Measurements from ENCODE around the gene GRIP1.
"Not testable (repeated sequence)": the region's sequence is repeated elsewhere in the genome, so short reads cannot be mapped to it uniquely, and the experiment has no call there.

Gene GRIP1

DNA sequence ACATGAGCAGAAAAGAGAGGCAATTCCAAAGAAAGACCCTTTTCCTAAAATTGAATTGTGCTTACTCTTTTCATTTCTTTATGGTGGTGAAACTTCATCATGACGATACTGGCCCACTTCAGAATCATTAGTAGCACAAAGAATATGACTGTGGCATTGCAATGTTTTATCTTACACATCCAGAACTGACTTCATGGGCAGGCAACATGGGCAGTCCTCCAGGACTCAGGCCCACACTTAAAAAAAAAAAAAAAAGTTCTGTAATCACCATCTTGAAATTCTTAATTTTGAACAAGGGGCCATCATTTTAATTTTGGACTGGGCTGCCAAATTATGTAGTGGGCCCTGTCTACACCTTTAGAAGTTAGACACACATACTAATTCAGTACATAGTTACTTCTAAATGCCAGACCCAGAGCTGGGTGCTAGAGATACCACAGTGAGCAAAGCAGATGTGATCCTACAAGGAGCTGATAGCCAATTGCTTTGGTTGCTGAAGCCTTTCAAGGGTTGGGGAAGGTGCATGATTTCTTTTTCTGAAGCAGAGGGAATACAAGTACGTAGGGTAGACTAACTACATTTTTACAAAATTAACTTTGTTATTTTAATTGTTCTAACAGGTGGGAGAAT lies 341.4 kb downstream of the GRIP1 start:
- in situ Hi-C loops (cut with HindIII; ENCODE audit: low sequenced_read_pairs): no loop called here

DNA sequence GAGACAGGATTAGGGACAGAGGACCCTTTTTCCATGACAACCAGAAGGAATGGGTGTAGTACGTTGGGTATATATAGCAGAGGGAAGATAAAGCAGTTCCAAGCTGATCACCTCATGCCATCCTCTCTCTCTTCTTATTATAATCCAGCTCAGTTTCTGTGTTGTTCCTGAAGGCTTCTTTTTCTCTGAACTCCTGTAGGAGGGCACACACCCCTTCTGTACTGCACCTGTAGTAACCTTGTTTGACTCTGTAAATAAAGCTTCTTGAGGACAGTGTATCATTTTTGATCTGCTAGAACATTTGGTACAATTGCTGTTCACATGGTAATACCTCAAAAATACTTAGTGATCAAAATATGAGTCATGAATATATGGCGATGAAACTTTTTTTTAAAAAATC lies 343.1 kb downstream of the GRIP1 start:
- in situ Hi-C loops (cut with HindIII; ENCODE audit: low sequenced_read_pairs): no loop called here

DNA sequence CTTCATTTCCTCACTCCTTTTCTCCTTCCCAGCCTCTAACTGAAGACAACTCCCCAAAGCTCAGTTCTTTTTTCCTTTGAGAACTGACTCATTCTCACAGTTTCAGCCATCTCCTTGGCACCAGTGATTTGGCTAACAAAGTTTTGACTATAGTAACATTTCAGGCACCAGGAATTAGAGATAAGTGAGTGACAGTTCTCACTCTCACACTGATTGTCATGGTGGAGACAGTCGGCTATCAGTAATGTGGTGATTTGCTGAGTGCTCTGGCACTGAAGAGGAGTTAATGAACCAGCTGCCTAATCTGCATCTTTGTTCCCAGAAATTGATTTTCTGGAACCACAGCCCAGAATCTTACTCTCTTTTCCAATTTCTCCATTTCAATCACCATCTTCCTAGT lies 347.1 kb downstream of the GRIP1 start:
- in situ Hi-C loops (cut with HindIII; ENCODE audit: low sequenced_read_pairs): no loop called here

DNA sequence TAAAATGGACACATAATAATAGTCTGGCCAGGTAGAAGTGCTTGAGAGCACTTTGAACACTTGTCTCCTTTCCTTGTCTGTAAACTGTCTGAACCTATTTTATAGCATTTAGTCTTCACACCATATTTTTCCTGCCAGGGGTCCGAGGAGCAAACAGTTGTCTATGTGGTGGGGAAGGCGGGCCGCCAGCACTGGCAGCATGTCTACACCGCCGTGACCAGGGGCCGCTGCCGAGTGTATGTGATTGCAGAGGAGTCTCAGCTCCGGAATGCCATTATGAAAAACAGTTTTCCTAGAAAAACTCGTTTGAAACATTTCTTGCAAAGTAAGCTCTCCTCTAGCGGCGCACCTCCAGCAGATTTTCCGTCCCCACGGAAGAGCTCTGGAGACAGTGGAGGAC lies 347.9 kb downstream of the GRIP1 start:
- in situ Hi-C loops (cut with HindIII; ENCODE audit: low sequenced_read_pairs): no loop called here

DNA sequence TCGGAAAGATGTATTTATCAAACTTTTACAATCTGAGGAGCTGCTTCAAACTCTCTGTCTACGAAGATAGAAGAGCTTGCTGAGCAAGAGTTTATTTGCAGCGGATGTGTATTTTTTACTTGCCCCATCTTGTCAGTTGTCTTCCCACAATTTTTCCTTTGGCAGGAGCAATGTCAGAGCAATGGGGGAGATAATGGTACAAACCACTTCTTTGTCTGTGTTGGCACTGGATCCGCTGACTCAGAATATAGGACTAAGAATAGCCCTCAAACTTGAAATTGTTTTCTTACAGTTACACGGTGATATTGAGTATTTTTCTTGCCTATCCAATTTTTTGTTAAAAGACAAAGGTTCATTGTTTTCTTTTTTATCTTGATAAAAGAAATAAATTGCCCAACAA lies 348.9 kb downstream of the GRIP1 start:
- in situ Hi-C loops (cut with HindIII; ENCODE audit: low sequenced_read_pairs): no loop called here

DNA sequence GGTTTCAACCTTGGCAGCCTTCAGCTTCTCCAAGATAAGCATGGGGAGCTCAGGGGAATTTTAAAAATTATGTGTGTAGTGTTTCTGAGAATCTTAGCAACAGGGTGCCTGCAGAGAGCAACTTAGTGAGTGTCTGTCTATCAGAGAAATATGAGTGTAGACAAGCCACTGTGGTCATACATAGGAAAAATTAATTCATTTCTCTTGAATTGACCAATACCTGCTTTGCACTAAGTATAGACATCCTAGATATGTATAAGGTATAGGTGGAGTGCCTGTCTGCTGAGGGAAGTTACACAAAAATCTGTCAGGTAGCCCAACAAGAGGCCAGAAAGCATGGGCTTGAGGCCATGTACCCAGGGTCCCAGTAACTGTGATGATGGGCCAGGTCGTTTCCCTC lies 355.9 kb downstream of the GRIP1 start:
- in situ Hi-C loops (cut with HindIII; ENCODE audit: low sequenced_read_pairs): no loop called here

DNA sequence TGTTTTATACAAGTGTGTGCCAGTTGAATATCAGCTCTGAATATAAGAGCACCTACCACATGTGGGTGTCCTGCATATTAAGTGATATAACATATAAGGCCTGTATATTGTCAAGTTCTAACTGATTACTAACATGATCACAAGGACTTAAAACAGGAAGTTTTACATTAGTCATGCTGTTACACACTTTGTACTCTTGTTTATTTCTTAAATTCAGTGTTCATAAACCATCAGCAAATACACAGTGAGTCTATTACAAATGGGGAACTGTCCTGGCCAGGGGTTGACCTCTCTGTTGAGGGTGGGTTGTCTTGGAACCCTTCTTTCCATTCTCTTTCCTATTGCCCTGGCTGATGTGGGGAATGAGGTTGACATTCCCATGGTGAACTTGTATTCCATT lies 357.4 kb downstream of the GRIP1 start:
- in situ Hi-C loops (cut with HindIII; ENCODE audit: low sequenced_read_pairs): no loop called here

DNA sequence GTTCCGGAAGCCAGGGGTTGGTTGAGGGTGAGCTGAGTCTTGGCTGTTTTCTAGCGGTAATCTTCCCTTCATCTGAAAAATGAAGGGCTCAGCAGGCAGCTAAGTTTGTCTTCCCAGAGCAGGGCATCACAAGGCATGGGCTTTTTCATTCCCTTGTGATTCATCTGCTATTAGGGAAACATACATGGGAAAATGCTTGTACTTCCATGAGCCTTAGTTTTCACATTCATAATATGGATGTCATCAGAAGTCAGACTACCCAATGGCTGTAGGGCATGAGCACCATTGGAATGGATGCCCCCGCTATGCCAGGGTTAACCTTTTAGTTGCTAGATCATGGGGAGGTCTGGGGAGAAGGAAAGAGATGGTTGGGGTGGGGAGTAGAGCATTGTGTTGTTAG lies 357.9 kb downstream of the GRIP1 start:
- in situ Hi-C loops (cut with HindIII; ENCODE audit: low sequenced_read_pairs): no loop called here

DNA sequence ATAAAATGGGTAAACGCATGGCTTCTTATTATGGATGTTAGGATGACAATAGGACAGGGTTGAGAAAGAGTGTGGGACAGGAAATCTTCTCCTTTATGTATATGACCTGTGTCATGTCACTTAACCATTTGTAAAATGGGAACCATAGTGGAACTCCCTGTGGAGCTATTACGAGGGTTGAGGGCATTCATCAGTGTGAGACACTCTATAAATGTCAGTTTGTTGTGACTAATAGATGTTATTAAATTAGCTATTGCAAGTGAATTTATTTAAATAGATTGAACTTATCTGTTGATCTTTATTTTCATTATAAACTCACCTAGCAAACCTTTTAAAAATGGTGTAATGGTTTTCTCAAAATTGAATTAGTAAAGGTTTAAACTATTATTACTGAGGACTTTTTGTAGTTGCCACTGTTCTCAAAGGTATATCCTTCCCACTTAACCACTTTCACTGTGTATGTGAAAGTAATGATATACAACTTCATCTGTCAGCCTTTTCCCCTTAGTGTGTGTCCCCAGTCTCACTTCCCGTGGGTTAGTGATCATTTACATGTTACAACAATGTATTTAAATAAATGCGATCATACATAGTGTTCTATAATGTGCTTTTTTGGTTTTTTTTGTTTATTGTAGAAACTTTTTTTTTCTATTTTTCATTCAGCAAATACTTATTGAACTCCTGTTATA lies 359.5 kb downstream of the GRIP1 start:
- in situ Hi-C loops (cut with HindIII; ENCODE audit: low sequenced_read_pairs): no loop called here

DNA sequence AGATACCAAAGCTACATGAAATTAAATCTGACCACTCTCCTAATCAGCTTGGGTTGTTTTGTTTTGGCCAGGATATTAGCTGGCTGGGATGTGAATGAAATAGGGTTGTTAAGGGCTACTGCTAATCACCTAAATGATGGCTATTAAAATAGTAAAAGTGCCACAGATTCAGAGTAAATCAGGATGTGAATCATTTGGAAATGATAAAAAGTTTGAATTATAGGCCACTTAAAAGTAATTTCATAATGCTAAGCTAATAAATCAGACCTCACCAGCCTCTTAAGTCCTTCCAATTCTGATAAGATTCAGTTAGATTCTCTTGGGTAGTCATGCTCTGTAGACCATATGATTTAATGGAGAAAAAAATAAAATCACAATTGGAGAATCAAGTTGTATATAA lies 364.6 kb downstream of the GRIP1 start:
- in situ Hi-C loops (cut with HindIII; ENCODE audit: low sequenced_read_pairs): no loop called here

DNA sequence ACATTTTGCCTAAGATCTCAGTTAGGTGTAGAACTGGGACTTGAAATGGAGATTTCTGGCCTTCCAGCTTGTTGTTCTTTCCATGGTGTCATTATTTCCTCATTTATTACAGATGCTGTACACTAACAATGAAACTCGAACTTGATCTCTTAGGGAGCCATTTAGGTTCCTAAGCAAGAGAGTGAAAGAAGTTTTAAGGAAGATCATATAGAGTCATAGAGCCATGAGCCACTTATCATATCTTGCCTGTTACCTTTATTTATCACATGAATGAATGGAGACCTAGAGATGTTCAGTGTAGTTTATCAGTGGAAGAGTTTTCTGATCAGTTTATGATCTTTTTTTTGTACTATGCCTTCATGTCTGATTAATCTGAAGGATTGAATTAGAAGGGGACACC lies 366.7 kb downstream of the GRIP1 start:
- in situ Hi-C loops (cut with HindIII; ENCODE audit: low sequenced_read_pairs): no loop called here

DNA sequence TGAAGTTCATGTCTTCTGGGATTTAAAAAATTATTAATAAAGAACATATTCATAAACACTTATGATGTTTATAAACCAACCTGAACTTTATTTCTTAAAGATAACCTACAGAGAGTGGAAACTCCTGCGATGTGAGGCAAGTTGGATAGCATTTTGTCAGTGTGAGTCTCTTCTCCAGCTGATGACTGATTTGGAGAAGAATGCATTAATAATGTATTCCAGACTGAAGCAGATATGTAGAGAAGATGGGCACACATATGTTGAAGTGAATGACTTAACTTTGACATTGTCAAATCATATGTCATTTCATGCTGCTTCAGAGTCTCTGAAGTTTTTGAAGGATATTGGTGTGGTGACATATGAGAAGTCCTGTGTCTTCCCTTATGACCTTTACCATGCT lies 369.3 kb downstream of the GRIP1 start:
- in situ Hi-C loops (cut with HindIII; ENCODE audit: low sequenced_read_pairs): no loop called here

DNA sequence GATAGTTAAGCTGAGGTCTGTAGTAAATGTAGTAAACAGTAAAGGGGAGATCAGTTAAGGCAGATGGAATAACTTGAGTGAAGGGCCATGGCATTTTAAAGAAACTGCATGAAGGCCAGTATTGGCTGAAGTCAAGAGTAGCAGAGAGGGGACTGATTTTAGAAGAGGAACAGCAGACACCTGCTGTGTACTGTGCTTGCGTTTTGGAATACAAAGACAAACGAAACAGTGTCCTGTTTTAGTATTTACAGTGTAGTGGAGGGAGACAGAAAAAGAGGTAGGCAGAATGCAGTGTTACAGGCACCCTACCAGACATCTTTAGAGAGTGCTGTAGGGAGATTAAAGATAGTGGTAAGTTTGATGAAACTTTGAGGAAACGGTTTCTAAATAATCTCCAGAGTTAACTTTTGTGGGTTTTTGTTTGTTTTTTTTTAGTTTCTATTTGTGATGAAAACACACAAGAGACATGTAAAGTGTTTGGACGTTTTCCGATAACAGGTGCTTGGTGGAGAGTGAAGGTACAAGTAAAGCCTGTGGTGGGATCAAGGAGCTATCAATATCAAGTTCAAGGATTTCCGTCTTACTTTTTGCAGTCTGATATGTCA lies 374.5 kb downstream of the GRIP1 start:
- in situ Hi-C loops (cut with HindIII; ENCODE audit: low sequenced_read_pairs): no loop called here

DNA sequence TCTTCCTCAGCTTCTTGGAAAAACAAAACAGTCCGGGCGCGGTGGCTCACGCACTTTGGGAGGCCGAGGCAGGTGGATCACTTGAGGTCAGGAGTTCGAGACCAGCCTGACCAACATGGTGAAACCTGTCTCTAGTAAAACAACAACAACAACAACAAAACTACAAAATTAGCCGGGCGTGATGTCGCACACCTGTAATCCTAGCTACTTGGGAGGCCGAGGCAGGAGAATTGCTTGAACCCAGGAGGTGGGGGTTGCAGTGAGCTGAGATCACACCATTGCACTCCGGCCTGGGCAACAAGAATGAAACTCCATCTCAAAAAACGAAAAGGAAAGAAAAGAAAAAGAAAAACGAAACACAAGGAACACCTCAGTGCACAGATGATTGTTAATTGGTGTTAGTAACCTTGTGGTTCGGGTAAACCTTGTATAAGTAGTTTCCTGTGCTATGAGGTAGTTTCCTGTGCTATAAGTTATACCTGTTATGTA lies 375.5 kb downstream of the GRIP1 start:
- in situ Hi-C loops (cut with HindIII; ENCODE audit: low sequenced_read_pairs): not testable (repeated sequence)

DNA sequence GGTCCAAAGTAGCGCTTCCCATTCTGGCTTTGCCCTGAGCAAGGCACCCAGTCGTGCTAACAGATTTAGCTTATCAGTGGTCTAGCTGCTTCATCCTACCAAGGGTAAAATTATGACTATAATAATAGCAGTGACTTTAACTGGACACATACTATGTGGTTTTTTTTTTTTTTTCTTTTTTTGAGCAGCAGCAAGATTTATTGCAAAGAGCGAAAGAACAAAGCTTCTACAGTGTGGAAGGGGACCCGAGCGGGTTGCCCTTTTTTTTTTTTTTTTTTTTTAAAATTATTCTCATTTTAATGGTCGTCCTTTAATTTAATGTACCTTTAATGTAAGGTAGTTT lies 376.1 kb downstream of the GRIP1 start:
- in situ Hi-C loops (cut with HindIII; ENCODE audit: low sequenced_read_pairs): no loop called here

DNA sequence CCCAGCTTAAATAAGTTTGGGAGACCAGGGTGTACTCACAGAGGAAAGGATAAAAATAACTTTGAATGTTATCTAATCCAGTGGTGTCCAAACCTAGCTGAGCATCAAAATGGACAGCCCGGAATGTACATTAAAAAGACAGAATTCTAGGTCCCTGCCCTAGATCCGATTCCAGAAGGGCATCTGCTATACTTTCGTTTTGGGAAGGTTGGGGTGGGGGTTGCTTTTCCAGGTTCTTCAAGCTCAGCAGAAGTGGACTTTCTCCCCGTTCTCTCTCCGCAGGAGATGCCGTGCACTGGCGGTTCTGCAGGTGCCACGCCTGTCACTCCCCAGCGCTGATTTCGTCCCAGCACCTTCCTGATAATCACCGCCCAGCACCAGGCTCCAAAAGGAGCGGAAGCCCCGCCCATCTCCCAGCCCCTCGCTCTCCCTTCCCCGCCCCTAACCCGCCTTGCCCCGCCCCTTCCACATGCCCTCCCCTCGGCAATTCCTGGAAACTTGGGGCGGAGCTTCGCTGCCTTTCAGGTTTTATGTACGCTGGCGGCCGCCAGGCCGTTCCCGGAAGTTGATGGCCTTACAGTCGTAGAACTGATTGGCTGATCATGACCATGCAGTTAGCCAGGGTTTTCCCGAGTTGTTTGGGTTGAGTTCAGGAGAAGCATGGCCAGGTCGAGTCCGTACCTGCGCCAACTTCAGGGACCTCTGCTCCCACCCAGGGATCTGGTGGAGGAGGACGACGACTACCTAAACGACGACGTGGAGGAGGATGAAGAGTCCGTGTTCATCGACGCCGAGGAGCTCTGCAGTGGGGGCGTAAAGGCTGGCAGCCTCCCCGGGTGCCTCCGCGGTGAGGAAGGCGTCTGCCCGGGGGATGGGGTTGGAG lies 376.7 kb downstream of the GRIP1 start, which contains the start of gene HELB:
TSS of gene HELB (plus strand) at position 550 of the 883 bp plus-strand sequence. CDS start at position 661, 111 bp downstream.
- in situ Hi-C loops (cut with HindIII; ENCODE audit: low sequenced_read_pairs): no loop called here

DNA sequence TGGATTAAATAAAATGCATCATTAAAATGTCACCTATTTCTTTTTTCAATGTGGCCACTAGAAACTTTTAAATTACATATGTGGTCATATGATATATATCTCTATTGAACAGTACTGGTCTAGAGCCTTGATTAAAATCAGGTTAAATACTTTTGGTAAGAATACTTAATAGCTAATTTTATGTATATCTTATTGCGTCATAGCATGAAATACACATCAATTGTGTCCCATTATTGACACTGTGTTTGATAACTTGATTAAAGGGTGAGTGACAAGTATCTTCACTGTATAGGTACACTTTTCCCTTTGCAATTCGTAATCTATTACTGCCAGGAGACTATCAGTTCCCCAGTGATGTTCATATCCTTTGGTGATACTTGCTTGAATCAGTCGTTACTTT lies 381.0 kb downstream of the GRIP1 start:
- in situ Hi-C loops (cut with HindIII; ENCODE audit: low sequenced_read_pairs): no loop called here
